NCI-H69 (cell line): ENCODE data around the gene NLN.
A peak's percentile ranks its signal among the peaks of the same experiment; 100 is the strongest.
"Not testable (repeated sequence)": the region's sequence is repeated elsewhere in the genome, so short reads cannot be mapped to it uniquely, and the experiment has no call there.

Experiments used
- DNase-seq: peaks from one replicate; lab custom pipeline; 2025; lab: John Stamatoyannopoulos, UW

NLN gene

GRCh38 chr5:65721720-65722574 is at the start of gene NLN, which contains the start of gene SGTB:
Gene NLN (plus strand): TSS chr5:65722205. CDS start chr5:65722374, 169 bp downstream.
Gene SGTB (minus strand): TSS chr5:65722109. CDS start chr5:65720807, 1,302 bp downstream.
- DNase-seq, result peak; percentile 96

- no peak for DNase-seq
These were observed 49.2 kb upstream of the NLN start for GRCh38 chr5:65672796-65673195.

GRCh38 chr5:65674749-65675148 is 47.3 kb upstream of the NLN start:
- no peak for DNase-seq

GRCh38 chr5:65676056-65676455 is 45.9 kb upstream of the NLN start:
- not testable (repeated sequence) for DNase-seq

- DNase-seq, result no peak
These were observed 39.9 kb upstream of the NLN start for GRCh38 chr5:65682148-65682547.

- no peak for DNase-seq
These were observed 28.9 kb upstream of the NLN start for GRCh38 chr5:65693121-65693520.

GRCh38 chr5:65695162-65695755 is 26.7 kb upstream of the NLN start:
- no peak for DNase-seq

GRCh38 chr5:65695896-65696295 is 26.1 kb upstream of the NLN start:
- DNase-seq, result no peak

- DNase-seq, result no peak
These were observed 25.1 kb upstream of the NLN start for GRCh38 chr5:65696892-65697291.

GRCh38 chr5:65699338-65699737 is 22.7 kb upstream of the NLN start:
- no peak for DNase-seq

GRCh38 chr5:65702036-65702435 is 20.0 kb upstream of the NLN start:
- DNase-seq, result no peak

- DNase-seq, result no peak
These were observed 17.3 kb upstream of the NLN start for GRCh38 chr5:65704621-65705239.

GRCh38 chr5:65707663-65708062 is 14.3 kb upstream of the NLN start:
- DNase-seq, result no peak

GRCh38 chr5:65708145-65708544 is 13.9 kb upstream of the NLN start:
- DNase-seq, result no peak

GRCh38 chr5:65718576-65719310 is 3.3 kb upstream of the NLN start:
- peak; percentile 24 for DNase-seq

GRCh38 chr5:65721050-65721719 is 820 bp upstream of the NLN start:
- DNase-seq, result peak; percentile 96

- peak; percentile 89 for DNase-seq
These were observed 784 bp downstream of the NLN start for GRCh38 chr5:65722575-65723403.

GRCh38 chr5:65727491-65728156 is 5.6 kb downstream of the NLN start:
- DNase-seq, result no peak

GRCh38 chr5:65728218-65728617 is 6.2 kb downstream of the NLN start:
- no peak for DNase-seq

- no peak for DNase-seq
These were observed 8.9 kb downstream of the NLN start for GRCh38 chr5:65730910-65731309.
